ENCODE results near the gene VSIG10L.

DNA sequence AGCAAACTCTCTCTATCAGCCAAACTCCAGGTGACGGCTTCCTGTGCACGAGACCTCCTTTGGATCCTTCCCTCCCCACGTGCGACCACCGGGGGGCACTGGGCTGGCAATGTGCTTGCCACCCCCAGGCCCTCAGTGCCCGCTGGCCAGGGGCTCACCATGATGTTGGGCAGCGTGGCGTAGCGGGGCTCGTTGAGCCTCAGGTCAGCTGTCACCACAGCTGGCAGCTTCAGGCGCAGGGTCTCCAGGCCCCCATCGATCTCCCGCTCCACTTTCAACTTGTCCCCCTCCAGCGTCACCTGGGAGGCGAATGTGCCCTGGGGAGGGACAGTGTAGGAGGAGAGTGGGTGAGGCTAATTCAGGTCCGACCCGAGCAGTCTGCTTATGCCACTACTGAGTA is 4.8 kb upstream of the VSIG10L start:
- TF ChIP-seq, protein P1, sequence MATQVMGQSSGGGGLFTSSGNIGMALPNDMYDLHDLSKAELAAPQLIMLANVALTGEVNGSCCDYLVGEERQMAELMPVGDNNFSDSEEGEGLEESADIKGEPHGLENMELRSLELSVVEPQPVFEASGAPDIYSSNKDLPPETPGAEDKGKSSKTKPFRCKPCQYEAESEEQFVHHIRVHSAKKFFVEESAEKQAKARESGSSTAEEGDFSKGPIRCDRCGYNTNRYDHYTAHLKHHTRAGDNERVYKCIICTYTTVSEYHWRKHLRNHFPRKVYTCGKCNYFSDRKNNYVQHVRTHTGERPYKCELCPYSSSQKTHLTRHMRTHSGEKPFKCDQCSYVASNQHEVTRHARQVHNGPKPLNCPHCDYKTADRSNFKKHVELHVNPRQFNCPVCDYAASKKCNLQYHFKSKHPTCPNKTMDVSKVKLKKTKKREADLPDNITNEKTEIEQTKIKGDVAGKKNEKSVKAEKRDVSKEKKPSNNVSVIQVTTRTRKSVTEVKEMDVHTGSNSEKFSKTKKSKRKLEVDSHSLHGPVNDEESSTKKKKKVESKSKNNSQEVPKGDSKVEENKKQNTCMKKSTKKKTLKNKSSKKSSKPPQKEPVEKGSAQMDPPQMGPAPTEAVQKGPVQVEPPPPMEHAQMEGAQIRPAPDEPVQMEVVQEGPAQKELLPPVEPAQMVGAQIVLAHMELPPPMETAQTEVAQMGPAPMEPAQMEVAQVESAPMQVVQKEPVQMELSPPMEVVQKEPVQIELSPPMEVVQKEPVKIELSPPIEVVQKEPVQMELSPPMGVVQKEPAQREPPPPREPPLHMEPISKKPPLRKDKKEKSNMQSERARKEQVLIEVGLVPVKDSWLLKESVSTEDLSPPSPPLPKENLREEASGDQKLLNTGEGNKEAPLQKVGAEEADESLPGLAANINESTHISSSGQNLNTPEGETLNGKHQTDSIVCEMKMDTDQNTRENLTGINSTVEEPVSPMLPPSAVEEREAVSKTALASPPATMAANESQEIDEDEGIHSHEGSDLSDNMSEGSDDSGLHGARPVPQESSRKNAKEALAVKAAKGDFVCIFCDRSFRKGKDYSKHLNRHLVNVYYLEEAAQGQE (IDR thresholded peaks at IDR 0.05; ENCODE audit: insufficient read depth in 1 of 2, low read depth in 2 of 2, low read length in 1 of 2), result no peak
- TF ChIP-seq, protein P2, sequence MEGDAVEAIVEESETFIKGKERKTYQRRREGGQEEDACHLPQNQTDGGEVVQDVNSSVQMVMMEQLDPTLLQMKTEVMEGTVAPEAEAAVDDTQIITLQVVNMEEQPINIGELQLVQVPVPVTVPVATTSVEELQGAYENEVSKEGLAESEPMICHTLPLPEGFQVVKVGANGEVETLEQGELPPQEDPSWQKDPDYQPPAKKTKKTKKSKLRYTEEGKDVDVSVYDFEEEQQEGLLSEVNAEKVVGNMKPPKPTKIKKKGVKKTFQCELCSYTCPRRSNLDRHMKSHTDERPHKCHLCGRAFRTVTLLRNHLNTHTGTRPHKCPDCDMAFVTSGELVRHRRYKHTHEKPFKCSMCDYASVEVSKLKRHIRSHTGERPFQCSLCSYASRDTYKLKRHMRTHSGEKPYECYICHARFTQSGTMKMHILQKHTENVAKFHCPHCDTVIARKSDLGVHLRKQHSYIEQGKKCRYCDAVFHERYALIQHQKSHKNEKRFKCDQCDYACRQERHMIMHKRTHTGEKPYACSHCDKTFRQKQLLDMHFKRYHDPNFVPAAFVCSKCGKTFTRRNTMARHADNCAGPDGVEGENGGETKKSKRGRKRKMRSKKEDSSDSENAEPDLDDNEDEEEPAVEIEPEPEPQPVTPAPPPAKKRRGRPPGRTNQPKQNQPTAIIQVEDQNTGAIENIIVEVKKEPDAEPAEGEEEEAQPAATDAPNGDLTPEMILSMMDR (IDR thresholded peaks at IDR 0.05), result no peak
- TF ChIP-seq POLR2AphosphoS5 (IDR thresholded peaks at IDR 0.05; ENCODE audit: low read depth, low read length) (no peak), SIN3A (IDR thresholded peaks at IDR 0.05; ENCODE audit: borderline replicate concordance, insufficient read depth, low read depth, low read length) (no peak), TCF7L2 (IDR thresholded peaks at IDR 0.05; ENCODE audit: low read depth, low read length) (no peak)

Measured in Panc1 (cell line).